H9 (cell line): ENCODE data around the gene SWT1. TPM values are rescaled to one million over a fixed set of nuclear protein-coding genes. Genes with fewer than 3 reads are reported as not detected.

Experiments
- DNase-seq: peaks from one replicate; pipeline ENCODE4 v3.0.0-alpha.2; 2017
- H2AFZ ChIP-seq: one replicate; pipeline ENCODE4 v1.6.1; 2013; ENCODE audit warnings: mild to moderate bottlenecking, low read length, control low read depth, moderate library complexity
- H2AK5ac ChIP-seq: 2 replicates; pipeline ENCODE4 v1.6.1; 2013; ENCODE audit warnings: low read length, control low read depth, mixed read lengths; ENCODE audit not compliant: insufficient read length
- H2BK120ac ChIP-seq: one replicate; pipeline ENCODE4 v1.6.1; 2013; ENCODE audit warnings: low read depth, mild to moderate bottlenecking, low read length, control low read depth, inconsistent platforms; ENCODE audit not compliant: poor library complexity, severe bottlenecking
- H2BK12ac ChIP-seq: 2 replicates; pipeline ENCODE4 v1.6.1; 2013; ENCODE audit warnings: low read length, control low read depth, mixed read lengths, low read depth; ENCODE audit not compliant: insufficient read length
- H2BK15ac ChIP-seq: 2 replicates; pipeline ENCODE4 v1.6.1; 2013; ENCODE audit warnings: low read depth, low read length, control low read depth
- H2BK20ac ChIP-seq: one replicate; pipeline ENCODE4 v1.6.1; 2013; ENCODE audit warnings: low read depth, mild to moderate bottlenecking, low read length, control low read depth, inconsistent platforms; ENCODE audit not compliant: poor library complexity, severe bottlenecking
- H2BK5ac ChIP-seq: 2 replicates; pipeline ENCODE4 v1.6.1; 2013; ENCODE audit warnings: low read length, control low read depth, mixed read lengths; ENCODE audit not compliant: insufficient read length
- H3K14ac ChIP-seq: 2 replicates; pipeline ENCODE4 v1.6.1; 2013; ENCODE audit warnings: low read length, control low read depth; ENCODE audit not compliant: insufficient read depth
- H3K18ac ChIP-seq: 2 replicates; pipeline ENCODE4 v1.6.1; 2013; ENCODE audit warnings: low read depth, mild to moderate bottlenecking, mixed read lengths, low read length, control low read depth; ENCODE audit not compliant: insufficient read length
- H3K23ac ChIP-seq: 2 replicates; pipeline ENCODE4 v1.6.1; 2013; ENCODE audit warnings: low read length, control low read depth, mixed read lengths, low read depth; ENCODE audit not compliant: insufficient read length
- H3K23me2 ChIP-seq: 2 replicates; pipeline ENCODE4 v1.6.1; 2013; ENCODE audit warnings: low read depth, mild to moderate bottlenecking, mixed read lengths, low read length, control low read depth; ENCODE audit not compliant: insufficient read length, poor library complexity, severe bottlenecking
- H3K27ac ChIP-seq: 2 replicates; pipeline ENCODE4 v1.5.1; 2013; ENCODE audit warnings: low read length, control low read depth, mixed read lengths, low read depth; ENCODE audit not compliant: insufficient read length
- H3K27me3 ChIP-seq: 2 replicates; pipeline ENCODE4 v1.6.1; 2013; ENCODE audit warnings: low read length, control low read depth, inconsistent platforms; ENCODE audit not compliant: insufficient read depth
- H3K4ac ChIP-seq: 2 replicates; pipeline ENCODE4 v1.6.1; 2013; ENCODE audit warnings: low read depth, mild to moderate bottlenecking, control low read depth, inconsistent platforms, low read length, moderate library complexity
- H3K4me1 ChIP-seq: 2 replicates; pipeline ENCODE4 v1.6.1; 2013; ENCODE audit warnings: low read length, control low read depth, inconsistent platforms; ENCODE audit not compliant: insufficient read depth
- H3K4me2 ChIP-seq: 2 replicates; pipeline ENCODE4 v1.6.1; 2013; ENCODE audit warnings: low read length, control low read depth, mixed read lengths; ENCODE audit not compliant: insufficient read length, insufficient read depth
- H3K56ac ChIP-seq: 2 replicates; pipeline ENCODE4 v1.6.1; 2013; ENCODE audit warnings: low read depth, mild to moderate bottlenecking, mixed read lengths, low read length, control low read depth; ENCODE audit not compliant: insufficient read length
- H3K79me1 ChIP-seq: 2 replicates; pipeline ENCODE4 v1.6.1; 2013; ENCODE audit warnings: low read depth, mild to moderate bottlenecking, moderate library complexity, low read length, control low read depth, inconsistent platforms; ENCODE audit not compliant: insufficient read depth, poor library complexity, severe bottlenecking
- H3K79me2 ChIP-seq: 2 replicates; pipeline ENCODE4 v1.6.1; 2013; ENCODE audit warnings: low read length, control low read depth, inconsistent platforms; ENCODE audit not compliant: insufficient read depth
- H3K9ac ChIP-seq: 2 replicates; pipeline ENCODE4 v1.6.1; 2013; ENCODE audit warnings: low read length, control low read depth, mixed read lengths; ENCODE audit not compliant: insufficient read length; ENCODE audit errors: extremely low read depth
- H3K9me3 ChIP-seq: one replicate; pipeline ENCODE4 v1.6.1; 2013; ENCODE audit warnings: low read depth, low read length, inconsistent platforms; ENCODE audit not compliant: control insufficient read depth
- H3T11ph ChIP-seq: one replicate; pipeline ENCODE4 v1.6.1; 2013; ENCODE audit warnings: mild to moderate bottlenecking, low read length, control low read depth, inconsistent platforms
- H4K20me1 ChIP-seq: one replicate; pipeline ENCODE4 v1.6.1; 2013; ENCODE audit not compliant: control insufficient read depth, insufficient read length, insufficient read depth
- H4K5ac ChIP-seq: 2 replicates; pipeline ENCODE4 v1.6.1; 2013; ENCODE audit warnings: low read depth, mild to moderate bottlenecking, mixed read lengths, low read length, control low read depth; ENCODE audit not compliant: insufficient read length
- H4K8ac ChIP-seq: replicated peaks from 2 replicates; pipeline ENCODE4 v1.6.1; 2013; ENCODE audit warnings: low read length, control low read depth, mixed read lengths, low read depth; ENCODE audit not compliant: insufficient read length
- H4K91ac ChIP-seq: 2 replicates; pipeline ENCODE4 v1.6.1; 2013; ENCODE audit warnings: low read depth, mild to moderate bottlenecking, moderate library complexity, mixed read lengths, low read length, control low read depth; ENCODE audit not compliant: insufficient read length
- H3K27ac Mint-ChIP-seq, 3 experiments: 2 replicates in 2 of 3; 3 replicates in 1 of 3; pipeline ENCODE4 v1.8.0; 2020 to 2021; ENCODE audit warnings: mixed read lengths in 3 of 3, mild to moderate bottlenecking in 1 of 3, moderate library complexity in 1 of 3
- H3K27me3 Mint-ChIP-seq: 2 replicates; pipeline ENCODE4 v1.8.0; 2021; ENCODE audit warnings: low read depth, mild to moderate bottlenecking, moderate library complexity, mixed read lengths
- H3K36me3 Mint-ChIP-seq, 3 experiments: 2 replicates in 2 of 3; 3 replicates in 1 of 3; pipeline ENCODE4 v1.8.0; 2020 to 2021; ENCODE audit warnings: low read depth in 3 of 3, mixed read lengths in 3 of 3; ENCODE audit not compliant: insufficient read depth in 1 of 3
- H3K4me1 Mint-ChIP-seq, 2 experiments: 2 replicates each; pipeline ENCODE4 v1.8.0; 2020; ENCODE audit warnings: mixed read lengths in 2 of 2
- H3K4me3 Mint-ChIP-seq, 2 experiments: 2 replicates in 1 of 2; 3 replicates in 1 of 2; pipeline ENCODE4 v1.8.0; 2020 to 2021; ENCODE audit warnings: mild to moderate bottlenecking in 2 of 2, mixed read lengths in 2 of 2, moderate library complexity in 1 of 2
- H3K9me3 Mint-ChIP-seq, 2 experiments: 2 replicates in 1 of 2; 3 replicates in 1 of 2; pipeline ENCODE4 v1.8.0; 2020; ENCODE audit warnings: mild to moderate bottlenecking in 2 of 2, mixed read lengths in 2 of 2, moderate library complexity in 1 of 2
- CTCF ChIP-seq: fragments of 200-600 bp; sonication (generic); conservative IDR thresholded peaks from 3 replicates; pipeline ENCODE4 v1.8.0; 2021; ENCODE audit warnings: antibody characterized with exemption, mild to moderate bottlenecking
- WGBS: extraction: QIAGEN DNeasy Blood & Tissue Kit; methylation state at CpG from one replicate; pipeline ENCODE4 v1.1.7; 2013; ENCODE audit warnings: missing lambda C conversion rate, low lambda C conversion rate, mixed read lengths; ENCODE audit not compliant: insufficient read length; ENCODE audit errors: extremely low coverage; 5-methylcytosine and 5-hydroxymethylcytosine counted together
- total RNA-seq: library from RNA; stranded (reverse); gene quantifications from 2 replicates; pipeline ENCODE4 v1.2.1, GENCODE V29; 2021

Gene SWT1
- total RNA-seq, 1 experiment from 2014 or later = 5.2 TPM

GRCh38 chr1:185207980-185208602 is 51.1 kb downstream of the SWT1 start:
- Histone ChIP-seq H3K56ac (no peak overlapping the region), H2BK15ac (no peak overlapping the region), H2BK20ac (no peak overlapping the region), H2BK12ac (no peak overlapping the region), H3K23ac (no peak overlapping the region), H2BK120ac (no peak overlapping the region), H3K27me3 (no peaks in the 10 kb centered on the region), H4K8ac (no peak overlapping the region), H3K23me2 (no peaks in the 10 kb centered on the region), H3K79me1 (no peaks in the 10 kb centered on the region), H3K4ac (no peak overlapping the region), H3K18ac (no peak overlapping the region), H2AK5ac (no peak overlapping the region), H3K79me2 (no peaks in the 10 kb centered on the region), H3K4me1 (no peaks in the 10 kb centered on the region), H4K91ac (no peak overlapping the region), H3T11ph (no peak overlapping the region), H3K9me3 (no peaks in the 10 kb centered on the region), H4K5ac (no peak overlapping the region), H3K27ac (no peak overlapping the region), H4K20me1 (no peaks in the 10 kb centered on the region), H3K4me2 (no peak overlapping the region), H3K9ac (no peak overlapping the region), H2AFZ (no peak overlapping the region), H2BK5ac (no peak overlapping the region), H3K14ac (no peak overlapping the region)
- no peak overlapping the region for H3K27ac Mint-ChIP-seq
- H3K9me3 Mint-ChIP-seq = peaks cover 5 to 13% of the 10 kb centered on the region in 2 experiments; a peak in 3 of 5 replicates
- no peaks in the 10 kb centered on the region for H3K4me1 Mint-ChIP-seq
- TF ChIP-seq CTCF = no peak
- WGBS = no CpG with 5 or more reads among the region's 3 CpGs
- DNase-seq = no peak
- peaks cover 5 to 17% (median 13%) of the 10 kb centered on the region in 3 experiments; a peak in 6 of 7 replicates for H3K36me3 Mint-ChIP-seq
- H3K4me3 Mint-ChIP-seq = no peak overlapping the region
- H3K27me3 Mint-ChIP-seq = no peaks in the 10 kb centered on the region; the same call in 1 of the 2 replicates
